ENCODE data around the gene RANGAP1. TPM values are rescaled to one million over a fixed set of nuclear protein-coding genes. Genes with fewer than 3 reads are reported as not detected.
A peak's percentile ranks its signal among the peaks of the same experiment; 100 is the strongest.

The RANGAP1 gene
- total and polyA plus RNA-seq, 2 donors (not counting 1 experiment from before 2014, with no cell fraction given), result 42.0 to 48.8 TPM

DNA sequence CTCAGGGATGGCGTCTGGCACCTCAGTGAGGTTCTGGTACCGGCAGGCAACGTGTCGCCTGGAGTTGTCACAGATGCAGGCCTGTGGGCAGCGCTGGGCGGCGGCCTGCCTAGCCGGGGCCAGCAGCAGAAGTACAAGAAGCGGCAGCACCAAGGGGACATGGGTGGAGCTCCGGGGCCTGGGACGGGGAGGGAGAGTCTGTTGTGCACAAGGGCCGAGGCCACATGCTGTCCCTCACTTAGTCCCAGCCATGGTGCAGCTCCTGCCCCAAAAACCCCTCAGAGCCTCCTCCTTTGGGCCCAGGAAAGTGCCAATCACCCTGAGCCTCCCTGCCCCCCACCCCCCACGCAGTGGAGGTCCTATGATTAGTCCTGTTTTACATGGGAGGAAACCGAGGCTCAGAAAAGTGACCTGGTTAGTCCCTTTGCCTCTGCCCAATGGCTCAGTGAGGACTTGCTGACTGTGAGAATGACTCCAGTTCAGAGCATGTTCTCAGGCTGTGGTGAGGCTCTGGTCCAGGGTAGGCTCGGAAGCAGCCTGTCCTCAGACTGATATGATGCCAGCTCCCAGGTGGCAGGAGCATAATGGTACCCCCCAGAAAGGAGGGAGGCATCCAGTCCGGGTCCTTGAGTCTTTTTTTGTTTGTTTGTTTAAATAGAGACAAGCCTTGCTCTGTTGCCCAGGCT lies 46.4 kb downstream of the RANGAP1 start:
- Histone ChIP-seq H3K79me2 (ENCODE audit: control insufficient read depth, insufficient read depth, low read length) (no peaks in the 10 kb centered on the region), H3K4me2 (replicated peaks; ENCODE audit: low read depth, low read length, poor library complexity, severe bottlenecking) (no peak overlapping the region), H3K27me3 (replicated peaks in 1 of 4; ENCODE audit: control extremely low read depth in 1 of 4, control insufficient read depth in 3 of 4, insufficient read depth in 4 of 4, low read length in 3 of 4) (no peaks in the 10 kb centered on the region), H3K4me1 (ENCODE audit: control insufficient read depth in 2 of 2, insufficient read depth in 2 of 2, low read length in 2 of 2) (peaks cover 5 to 10% of the 10 kb centered on the region in 2 donors), H3K27ac (ENCODE audit: low read length in 2 of 2) (no peak overlapping the region), H3K9ac (ENCODE audit: low read length) (no peak overlapping the region), H4K20me1 (ENCODE audit: control insufficient read depth, insufficient read depth, low read length, poor library complexity, severe bottlenecking) (no peaks in the 10 kb centered on the region), H3K36me3 (replicated peaks in 1 of 2; ENCODE audit: control extremely low read depth in 1 of 2, control insufficient read depth in 1 of 2, extremely low read depth in 1 of 2, insufficient read depth in 2 of 2, low read length in 1 of 2) (no peaks in the 10 kb centered on the region), H3K4me3 (ENCODE audit: control extremely low read depth in 1 of 5, extremely low read depth in 1 of 5, insufficient read depth in 1 of 5, low read depth in 2 of 5, low read length in 4 of 5) (no peak overlapping the region), H3K9me3 (ENCODE audit: control extremely low read depth in 1 of 3, control insufficient read depth in 2 of 3, insufficient read depth in 1 of 3, low read length in 2 of 3) (no peaks in the 10 kb centered on the region), H2AFZ (ENCODE audit: insufficient read depth, low read depth, low read length, poor library complexity, severe bottlenecking) (no peak overlapping the region)
- Mint-ChIP-seq H3K27ac (no peak overlapping the region), H3K4me3 (peak overlapping the region; percentile 84), H3K4me1 (peaks cover 7% of the 10 kb centered on the region), H3K27me3 (no peaks in the 10 kb centered on the region), H3K9me3 (ENCODE audit: insufficient read depth) (no peaks in the 10 kb centered on the region)
- ChIA-PET CTCF (interaction anchor here (4.6 kb wide), 1 partner anchor 317 kb away, joined by 93 read pairs; no protein-coding TSS in a partner anchor), POLR2A (no interaction called here)
- WGBS (ENCODE audit: insufficient coverage), result 90% methylated on average over 13 of the region's 16 CpGs
- intact Hi-C loops (cut with micrococcal nuclease), result loop anchor here (5.0 kb wide), 1 partner anchor 42 kb away; no protein-coding TSS in a partner anchor
- no peak for TF ChIP-seq EZH2 (IDR thresholded peaks at IDR 0.05; ENCODE audit: borderline replicate concordance, insufficient read depth, low read depth, low read length, poor library complexity, severe bottlenecking)
- TF ChIP-seq, protein P1, sequence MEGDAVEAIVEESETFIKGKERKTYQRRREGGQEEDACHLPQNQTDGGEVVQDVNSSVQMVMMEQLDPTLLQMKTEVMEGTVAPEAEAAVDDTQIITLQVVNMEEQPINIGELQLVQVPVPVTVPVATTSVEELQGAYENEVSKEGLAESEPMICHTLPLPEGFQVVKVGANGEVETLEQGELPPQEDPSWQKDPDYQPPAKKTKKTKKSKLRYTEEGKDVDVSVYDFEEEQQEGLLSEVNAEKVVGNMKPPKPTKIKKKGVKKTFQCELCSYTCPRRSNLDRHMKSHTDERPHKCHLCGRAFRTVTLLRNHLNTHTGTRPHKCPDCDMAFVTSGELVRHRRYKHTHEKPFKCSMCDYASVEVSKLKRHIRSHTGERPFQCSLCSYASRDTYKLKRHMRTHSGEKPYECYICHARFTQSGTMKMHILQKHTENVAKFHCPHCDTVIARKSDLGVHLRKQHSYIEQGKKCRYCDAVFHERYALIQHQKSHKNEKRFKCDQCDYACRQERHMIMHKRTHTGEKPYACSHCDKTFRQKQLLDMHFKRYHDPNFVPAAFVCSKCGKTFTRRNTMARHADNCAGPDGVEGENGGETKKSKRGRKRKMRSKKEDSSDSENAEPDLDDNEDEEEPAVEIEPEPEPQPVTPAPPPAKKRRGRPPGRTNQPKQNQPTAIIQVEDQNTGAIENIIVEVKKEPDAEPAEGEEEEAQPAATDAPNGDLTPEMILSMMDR (IDR thresholded peaks at IDR 0.05), result no peak
- DNase-seq (peak; percentile 19), ATAC-seq (ENCODE audit: low read depth) (no peak)

Data from B cell (primary cell).